Lower leg skin (tissue), 4 donors: ENCODE data around the gene LBHD2. TPM values are rescaled to one million over a fixed set of nuclear protein-coding genes. Genes with fewer than 3 reads are reported as not detected.

Experiments used
- DNase-seq, 2 donors: peaks; one replicate each; pipeline ENCODE4 v3.0.0-alpha.2; 2019; ENCODE audit warnings: low spot score in 2 of 2
- H3K4me3 ChIP-seq: fragments of 200-600 bp; sonication (generic); 2 replicates; pipeline ENCODE4 v1.5.1; 2017; ENCODE audit warnings: mild to moderate bottlenecking, low read depth; ENCODE audit not compliant: poor library complexity, severe bottlenecking
- CTCF ChIP-seq, 3 donors: fragments of 450-650 bp; IDR thresholded peaks; one replicate each; pipeline ENCODE4 v1.5.1; 2016; ENCODE audit warnings: antibody characterized with exemption in 3 of 3, mild to moderate bottlenecking in 3 of 3, moderate library complexity in 2 of 3
- POLR2A ChIP-seq, 2 donors: fragments of 450-650 bp; IDR thresholded peaks; one replicate each; pipeline ENCODE4 v1.6.1; 2016 to 2017; ENCODE audit warnings: antibody characterized with exemption in 2 of 2, mild to moderate bottlenecking in 1 of 2, moderate library complexity in 1 of 2
- WGBS, 2 donors: methylation state at CpG; one replicate each; pipeline ENCODE4 v1.1.5; 2018; 5-methylcytosine and 5-hydroxymethylcytosine counted together
- intact Hi-C: fragments of 100-400 bp; cut with DNase I; formaldehyde crosslinking; loops from one replicate; pipeline ENCODE4 v1.15.0; 2023; ENCODE audit warnings: low total_unique reads
- total RNA-seq, 4 donors: library from RNA; depleted of rRNA; stranded (reverse); fragments of >200 nt; gene quantifications; one replicate each; pipeline ENCODE4 v1.1.0, GENCODE V29; 2016

LBHD2 gene
- total RNA-seq, 4 donors from 2014 or later: not detected

GRCh38 chr14:103104389-103104653 lies 20.3 kb downstream of the LBHD2 start:
- no peak for TF ChIP-seq POLR2A (IDR thresholded peaks at IDR 0.05)
- TF ChIP-seq CTCF (IDR thresholded peaks at IDR 0.05): no peak
- DNase-seq: no peak
- intact Hi-C loops: no loop called here
- H3K4me3 ChIP-seq: no peak overlapping the region
- WGBS, 2 donors: 8 to 12% methylated on average over 7 to 11 of the region's 20 CpGs

- no peak for TF ChIP-seq POLR2A (IDR thresholded peaks at IDR 0.05)
- peak in 2 of 3 donors; percentile 9 to 98 for TF ChIP-seq CTCF (IDR thresholded peaks at IDR 0.05)
- intact Hi-C loops: loop anchor here (5.0 kb wide), 1 partner anchor 187 kb away; no protein-coding TSS in a partner anchor
- no peak overlapping the region for H3K4me3 ChIP-seq
- peak in 1 of 2 donors; percentile 94 for DNase-seq
- 5% methylated on average over 28 to 42 of the region's 59 CpGs for WGBS, 2 donors
Measured at GRCh38 chr14:103104654-103105452, 20.8 kb downstream of the LBHD2 start.

DNA sequence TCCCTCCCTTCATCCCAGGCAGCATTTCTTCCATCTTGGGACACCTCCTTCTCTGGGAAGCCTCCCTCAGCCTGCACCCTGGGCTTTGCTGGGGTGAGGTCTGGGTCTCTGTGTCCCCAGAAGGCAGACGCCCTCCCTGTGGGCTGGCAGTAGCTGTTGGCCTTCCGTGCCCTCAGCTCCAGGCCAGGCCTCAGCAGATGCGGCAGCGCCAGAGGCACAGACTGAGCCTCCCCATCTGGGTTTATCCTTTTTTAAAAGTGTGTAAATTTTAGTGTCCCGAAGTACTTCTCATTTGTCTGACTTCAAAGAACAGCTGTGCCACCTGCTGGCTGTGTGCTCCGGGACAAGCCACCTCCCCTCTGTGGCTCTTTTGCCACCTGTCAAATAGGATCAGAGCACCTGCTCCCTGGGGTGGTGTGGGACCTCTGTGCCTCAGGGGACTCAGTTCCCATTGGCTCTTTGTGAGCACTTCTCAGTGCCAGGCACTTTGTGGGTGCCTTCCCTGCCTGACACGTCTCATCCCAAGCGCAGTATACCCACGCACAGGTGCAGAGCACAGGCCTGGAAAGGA lies 21.7 kb downstream of the LBHD2 start:
- no peak for TF ChIP-seq POLR2A (IDR thresholded peaks at IDR 0.05)
- no peak for TF ChIP-seq CTCF (IDR thresholded peaks at IDR 0.05)
- intact Hi-C loops: loop anchor here (5.0 kb wide), 1 partner anchor 187 kb away; no protein-coding TSS in a partner anchor
- 41 to 49% methylated on average over 8 to 9 of the region's 9 CpGs for WGBS, 2 donors
- no peak overlapping the region for H3K4me3 ChIP-seq
- no peak for DNase-seq

DNA sequence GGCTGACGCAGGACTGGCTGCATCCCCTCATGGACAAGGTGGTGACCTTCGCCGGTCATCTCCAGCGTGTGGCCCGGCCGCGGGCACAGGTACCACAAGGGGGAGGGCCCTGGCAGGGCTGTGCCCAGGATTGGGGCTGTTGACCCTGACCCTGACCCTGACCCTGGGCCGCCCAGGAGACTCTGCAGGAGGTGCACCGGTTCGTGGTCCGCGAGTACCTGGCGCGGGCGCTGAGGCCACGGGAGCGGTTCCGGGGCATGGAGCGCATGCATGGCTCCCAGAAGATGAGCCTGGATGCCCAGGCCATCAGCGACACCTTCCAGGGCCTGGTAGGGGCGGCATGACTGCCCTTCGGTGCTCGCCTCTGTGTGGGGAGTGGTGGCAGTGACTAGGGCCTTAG lies 23.4 kb downstream of the LBHD2 start:
- 95 to 98% methylated on average over 12 to 21 of the region's 23 CpGs for WGBS, 2 donors
- intact Hi-C loops: loop anchor here (5.0 kb wide), 1 partner anchor 185 kb away; no protein-coding TSS in a partner anchor
- H3K4me3 ChIP-seq: no peak overlapping the region
- DNase-seq: no peak
- TF ChIP-seq CTCF (IDR thresholded peaks at IDR 0.05) (no peak), POLR2A (IDR thresholded peaks at IDR 0.05) (no peak)

DNA sequence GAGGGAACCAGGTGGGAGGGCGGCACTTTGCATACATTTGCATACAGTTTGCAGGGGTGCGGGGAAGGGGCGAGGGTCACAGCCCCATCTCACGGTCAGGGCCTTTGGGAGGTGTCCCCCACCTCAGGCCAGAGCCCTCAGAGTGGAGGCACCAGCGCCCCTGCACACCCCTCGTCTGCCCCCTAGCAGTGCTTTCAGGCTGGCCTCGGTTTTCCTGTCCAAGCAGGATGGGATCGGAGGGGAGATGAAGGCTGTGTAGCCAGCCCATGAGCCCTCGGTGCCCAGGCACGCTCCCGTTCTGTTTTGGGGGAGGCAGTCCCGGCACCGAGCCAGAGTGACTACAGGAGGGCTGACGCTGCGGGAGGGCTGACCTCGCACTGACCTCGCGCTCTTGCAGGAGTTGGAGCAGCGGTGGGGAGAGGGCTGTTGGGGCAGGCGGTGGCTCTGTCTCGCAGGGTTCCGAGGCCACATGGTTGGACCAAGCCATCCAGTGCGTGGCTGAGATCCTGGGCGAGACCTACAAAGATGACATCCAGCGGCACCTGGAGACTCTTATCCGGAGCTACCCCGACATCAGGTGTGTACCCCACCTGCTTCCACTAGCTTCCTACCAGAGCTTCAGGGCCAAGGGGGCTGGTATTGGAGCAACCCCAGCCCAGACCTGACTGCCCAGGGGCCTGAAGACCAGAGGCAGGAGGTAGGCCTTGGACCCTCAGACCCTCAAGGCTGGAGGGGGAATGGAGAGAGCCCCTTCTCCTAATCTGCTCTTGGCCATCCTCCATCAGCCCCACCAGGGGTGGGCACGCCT lies 24.1 kb downstream of the LBHD2 start:
- DNase-seq: no peak
- WGBS, 2 donors: 89 to 92% methylated on average over 18 to 25 of the region's 28 CpGs
- intact Hi-C loops: loop anchor here (5.0 kb wide), 1 partner anchor 184 kb away; no protein-coding TSS in a partner anchor

More for the DNA sequence above, 24.1 kb downstream of the LBHD2 start:
- H3K4me3 ChIP-seq: no peak overlapping the region
- TF ChIP-seq CTCF (IDR thresholded peaks at IDR 0.05) (no peak), POLR2A (IDR thresholded peaks at IDR 0.05) (no peak)
